RKO (cell line): ENCODE measurements around the gene NCR3LG1.
"Not testable (repeated sequence)": the region's sequence is repeated elsewhere in the genome, so short reads cannot be mapped to it uniquely, and the experiment has no call there.

Experiments
- DNase-seq: peaks from one replicate; pipeline ENCODE4 v3.0.0-alpha.2; 2016; ENCODE audit warnings: low spot score

The NCR3LG1 gene

GRCh38 chr11:17410606-17411379 is 59.2 kb downstream of the NCR3LG1 start:
- DNase-seq, result no peak

GRCh38 chr11:17411418-17411817 is 59.8 kb downstream of the NCR3LG1 start:
- no peak for DNase-seq

- no peak for DNase-seq
Observed at GRCh38 chr11:17412488-17413180, 61.0 kb downstream of the NCR3LG1 start.

GRCh38 chr11:17413414-17414316 is 62.1 kb downstream of the NCR3LG1 start:
- no peak for DNase-seq

- DNase-seq, result no peak
Observed at GRCh38 chr11:17414317-17414737, 62.7 kb downstream of the NCR3LG1 start.

- no peak for DNase-seq
Observed at GRCh38 chr11:17414992-17415391, 63.4 kb downstream of the NCR3LG1 start.

GRCh38 chr11:17415523-17416104 is 64.0 kb downstream of the NCR3LG1 start:
- DNase-seq, result no peak

GRCh38 chr11:17416492-17416891 is 64.9 kb downstream of the NCR3LG1 start:
- DNase-seq, result no peak

GRCh38 chr11:17418444-17419081 is 67.0 kb downstream of the NCR3LG1 start:
- no peak for DNase-seq

GRCh38 chr11:17421781-17422180 is 70.2 kb downstream of the NCR3LG1 start:
- no peak for DNase-seq

- DNase-seq, result peak; percentile 10
Observed at GRCh38 chr11:17423533-17424310, 72.1 kb downstream of the NCR3LG1 start.

- DNase-seq, result not testable (repeated sequence)
Observed at GRCh38 chr11:17426233-17426632, 74.6 kb downstream of the NCR3LG1 start.
